Measurements from ENCODE around the gene NCOA6.
"Not testable (repeated sequence)": the region's sequence is repeated elsewhere in the genome, so short reads cannot be mapped to it uniquely, and the experiment has no call there.

NCOA6 gene

GRCh38 chr20:34820805-34821578 lies 4.5 kb downstream of the NCOA6 start:
- DNase-seq, result no peak
- WGBS (ENCODE audit: insufficient coverage), result 83% methylated on average over 4 of the region's 8 CpGs
- H3K36me3 ChIP-seq (ENCODE audit: control insufficient read depth in 4 of 4, insufficient read depth in 4 of 4, low read length in 3 of 4), result peaks cover 0 to 2% (median 0%) of the 10 kb centered on the region in 4 experiments
- H3K4me1 ChIP-seq (ENCODE audit: control extremely low read depth in 1 of 4, control insufficient read depth in 4 of 4, insufficient read depth in 4 of 4, low read length in 3 of 4), result peaks cover 9 to 20% (median 13%) of the 10 kb centered on the region in 4 experiments
- no peak overlapping the region for H3K4me3 ChIP-seq (ENCODE audit: control insufficient read depth in 1 of 7, extremely low read depth in 1 of 7, insufficient read depth in 4 of 7, low read depth in 2 of 7, low read length in 6 of 7)
- no peaks in the 10 kb centered on the region for H3K9me3 ChIP-seq (ENCODE audit: control extremely low read depth in 1 of 5, control insufficient read depth in 4 of 5, insufficient read depth in 2 of 5, low read depth in 1 of 5, low read length in 4 of 5)
- ChIA-PET CTCF (interaction anchor here (0.7 to 0.9 kb wide), 2 partner anchors 12 to 206 kb away, joined by 3 to 4 read pairs; no protein-coding TSS in a partner anchor), POLR2A (interaction anchor here (0.6 kb wide), 1 partner anchor 657 kb away, joined by 4 read pairs; no protein-coding TSS in a partner anchor)
- no peak overlapping the region for H3K27ac ChIP-seq (ENCODE audit: insufficient read depth in 1 of 2, low read depth in 1 of 2, low read length in 2 of 2, poor library complexity in 1 of 2, severe bottlenecking in 2 of 2)
- no peaks in the 10 kb centered on the region for H3K27me3 ChIP-seq (replicated peaks in 2 of 5; ENCODE audit: control insufficient read depth in 4 of 5, insufficient read depth in 5 of 5, low read length in 4 of 5)

- DNase-seq, result no peak
- H3K27ac ChIP-seq (ENCODE audit: insufficient read depth in 1 of 2, low read depth in 1 of 2, low read length in 2 of 2, poor library complexity in 1 of 2, severe bottlenecking in 2 of 2), result no peak overlapping the region
- WGBS (ENCODE audit: insufficient coverage), result 64% methylated on average over 2 of the region's 2 CpGs
Observed at GRCh38 chr20:34817801-34818200, 7.7 kb downstream of the NCOA6 start.

GRCh38 chr20:34817072-34817471 lies 8.4 kb downstream of the NCOA6 start:
- CTCF ChIA-PET, result interaction anchor here (1.2 kb wide), 1 partner anchor 29 kb away, joined by 3 read pairs; no protein-coding TSS in a partner anchor
- Histone ChIP-seq H3K36me3 (ENCODE audit: control insufficient read depth in 4 of 4, insufficient read depth in 4 of 4, low read length in 3 of 4) (peaks cover 0 to 2% (median 0%) of the 10 kb centered on the region in 4 experiments), H3K4me3 (ENCODE audit: control insufficient read depth in 1 of 7, extremely low read depth in 1 of 7, insufficient read depth in 4 of 7, low read depth in 2 of 7, low read length in 6 of 7) (no peak overlapping the region), H3K27ac (ENCODE audit: insufficient read depth in 1 of 2, low read depth in 1 of 2, low read length in 2 of 2, poor library complexity in 1 of 2, severe bottlenecking in 2 of 2) (no peak overlapping the region), H3K27me3 (replicated peaks in 2 of 5; ENCODE audit: control insufficient read depth in 4 of 5, insufficient read depth in 5 of 5, low read length in 4 of 5) (no peaks in the 10 kb centered on the region), H3K9me3 (ENCODE audit: control extremely low read depth in 1 of 5, control insufficient read depth in 4 of 5, insufficient read depth in 2 of 5, low read depth in 1 of 5, low read length in 4 of 5) (no peaks in the 10 kb centered on the region), H3K4me1 (ENCODE audit: control extremely low read depth in 1 of 4, control insufficient read depth in 4 of 4, insufficient read depth in 4 of 4, low read length in 3 of 4) (no peaks in the 10 kb centered on the region)
- POLR2A ChIA-PET, result interaction anchor here (0.5 kb wide), 1 partner anchor 465 kb away, joined by 3 read pairs; no protein-coding TSS in a partner anchor
- no peak for DNase-seq
- WGBS (ENCODE audit: insufficient coverage), result no CpG with 5 or more reads among the region's 2 CpGs

More at GRCh38 chr20:34817801-34818200, 7.7 kb downstream of the NCOA6 start:
- POLR2A ChIA-PET, result no interaction called here
- CTCF ChIA-PET, result interaction anchor here (0.7 to 1.2 kb wide), 2 partner anchors 28 to 279 kb away, joined by 3 read pairs; no protein-coding TSS in a partner anchor
- no peaks in the 10 kb centered on the region for H3K4me1 ChIP-seq (ENCODE audit: control extremely low read depth in 1 of 4, control insufficient read depth in 4 of 4, insufficient read depth in 4 of 4, low read length in 3 of 4)
- no peak overlapping the region for H3K4me3 ChIP-seq (ENCODE audit: control insufficient read depth in 1 of 7, extremely low read depth in 1 of 7, insufficient read depth in 4 of 7, low read depth in 2 of 7, low read length in 6 of 7)
- no peaks in the 10 kb centered on the region for H3K9me3 ChIP-seq (ENCODE audit: control extremely low read depth in 1 of 5, control insufficient read depth in 4 of 5, insufficient read depth in 2 of 5, low read depth in 1 of 5, low read length in 4 of 5)
- H3K27me3 ChIP-seq (replicated peaks in 2 of 5; ENCODE audit: control insufficient read depth in 4 of 5, insufficient read depth in 5 of 5, low read length in 4 of 5), result no peaks in the 10 kb centered on the region
- H3K36me3 ChIP-seq (ENCODE audit: control insufficient read depth in 4 of 4, insufficient read depth in 4 of 4, low read length in 3 of 4), result peaks cover 0 to 2% (median 0%) of the 10 kb centered on the region in 4 experiments

GRCh38 chr20:34815636-34816035 lies 9.8 kb downstream of the NCOA6 start:
- H3K4me1 ChIP-seq (ENCODE audit: control extremely low read depth in 1 of 4, control insufficient read depth in 4 of 4, insufficient read depth in 4 of 4, low read length in 3 of 4), result no peaks in the 10 kb centered on the region
- ChIA-PET CTCF (no interaction called here), POLR2A (no interaction called here)
- H3K27ac ChIP-seq (ENCODE audit: insufficient read depth in 1 of 2, low read depth in 1 of 2, low read length in 2 of 2, poor library complexity in 1 of 2, severe bottlenecking in 2 of 2), result no peak overlapping the region
- no peak overlapping the region for H3K4me3 ChIP-seq (ENCODE audit: control insufficient read depth in 1 of 7, extremely low read depth in 1 of 7, insufficient read depth in 4 of 7, low read depth in 2 of 7, low read length in 6 of 7)
- no peak for DNase-seq
- H3K27me3 ChIP-seq (replicated peaks in 2 of 5; ENCODE audit: control insufficient read depth in 4 of 5, insufficient read depth in 5 of 5, low read length in 4 of 5), result no peaks in the 10 kb centered on the region
- peaks cover 0 to 2% (median 0%) of the 10 kb centered on the region in 4 experiments for H3K36me3 ChIP-seq (ENCODE audit: control insufficient read depth in 4 of 4, insufficient read depth in 4 of 4, low read length in 3 of 4)
- 100% methylated on average over 1 of the region's 1 CpG for WGBS (ENCODE audit: insufficient coverage)
- no peaks in the 10 kb centered on the region for H3K9me3 ChIP-seq (ENCODE audit: control extremely low read depth in 1 of 5, control insufficient read depth in 4 of 5, insufficient read depth in 2 of 5, low read depth in 1 of 5, low read length in 4 of 5)

- CTCF ChIA-PET, result no interaction called here
- Histone ChIP-seq H3K27me3 (replicated peaks in 2 of 5; ENCODE audit: control insufficient read depth in 4 of 5, insufficient read depth in 5 of 5, low read length in 4 of 5) (no peaks in the 10 kb centered on the region), H3K4me3 (ENCODE audit: control insufficient read depth in 1 of 7, extremely low read depth in 1 of 7, insufficient read depth in 4 of 7, low read depth in 2 of 7, low read length in 6 of 7) (no peak overlapping the region), H3K27ac (ENCODE audit: insufficient read depth in 1 of 2, low read depth in 1 of 2, low read length in 2 of 2, poor library complexity in 1 of 2, severe bottlenecking in 2 of 2) (no peak overlapping the region), H3K36me3 (ENCODE audit: control insufficient read depth in 4 of 4, insufficient read depth in 4 of 4, low read length in 3 of 4) (peaks cover 0 to 4% (median 1%) of the 10 kb centered on the region in 4 experiments), H3K9me3 (ENCODE audit: control extremely low read depth in 1 of 5, control insufficient read depth in 4 of 5, insufficient read depth in 2 of 5, low read depth in 1 of 5, low read length in 4 of 5) (no peaks in the 10 kb centered on the region), H3K4me1 (ENCODE audit: control extremely low read depth in 1 of 4, control insufficient read depth in 4 of 4, insufficient read depth in 4 of 4, low read length in 3 of 4) (peaks cover 0 to 6% (median 0%) of the 10 kb centered on the region in 4 experiments)
- POLR2A ChIA-PET, result no interaction called here
- DNase-seq, result no peak
- 97% methylated on average over 5 of the region's 5 CpGs for WGBS (ENCODE audit: insufficient coverage)
Observed at GRCh38 chr20:34808583-34808982, 16.9 kb downstream of the NCOA6 start.

GRCh38 chr20:34807944-34808465 lies 17.4 kb downstream of the NCOA6 start:
- H3K9me3 ChIP-seq (ENCODE audit: control extremely low read depth in 1 of 5, control insufficient read depth in 4 of 5, insufficient read depth in 2 of 5, low read depth in 1 of 5, low read length in 4 of 5); H3K27ac ChIP-seq (ENCODE audit: insufficient read depth in 1 of 2, low read depth in 1 of 2, low read length in 2 of 2, poor library complexity in 1 of 2, severe bottlenecking in 2 of 2); H3K36me3 ChIP-seq (ENCODE audit: control insufficient read depth in 4 of 4, insufficient read depth in 4 of 4, low read length in 3 of 4); POLR2A ChIA-PET; CTCF ChIA-PET; H3K27me3 ChIP-seq (replicated peaks in 2 of 5; ENCODE audit: control insufficient read depth in 4 of 5, insufficient read depth in 5 of 5, low read length in 4 of 5); H3K4me3 ChIP-seq (ENCODE audit: control insufficient read depth in 1 of 7, extremely low read depth in 1 of 7, insufficient read depth in 4 of 7, low read depth in 2 of 7, low read length in 6 of 7); DNase-seq; H3K4me1 ChIP-seq (ENCODE audit: control extremely low read depth in 1 of 4, control insufficient read depth in 4 of 4, insufficient read depth in 4 of 4, low read length in 3 of 4): not testable (repeated sequence)
- 96% methylated on average over 7 of the region's 8 CpGs for WGBS (ENCODE audit: insufficient coverage)

- CTCF ChIA-PET, result no interaction called here
- peaks cover 0 to 4% (median 1%) of the 10 kb centered on the region in 4 experiments for H3K36me3 ChIP-seq (ENCODE audit: control insufficient read depth in 4 of 4, insufficient read depth in 4 of 4, low read length in 3 of 4)
- H3K27ac ChIP-seq (ENCODE audit: insufficient read depth in 1 of 2, low read depth in 1 of 2, low read length in 2 of 2, poor library complexity in 1 of 2, severe bottlenecking in 2 of 2), result no peak overlapping the region
- POLR2A ChIA-PET, result interaction anchor here (0.5 kb wide), 1 partner anchor 259 kb away, joined by 3 read pairs; no protein-coding TSS in a partner anchor
- peak in 2 of 3 donors; percentile 4 to 14 for DNase-seq
- H3K4me1 ChIP-seq (ENCODE audit: control extremely low read depth in 1 of 4, control insufficient read depth in 4 of 4, insufficient read depth in 4 of 4, low read length in 3 of 4), result peaks cover 0 to 6% (median 0%) of the 10 kb centered on the region in 4 experiments
- H3K4me3 ChIP-seq (ENCODE audit: control insufficient read depth in 1 of 7, extremely low read depth in 1 of 7, insufficient read depth in 4 of 7, low read depth in 2 of 7, low read length in 6 of 7), result no peak overlapping the region
- H3K9me3 ChIP-seq (ENCODE audit: control extremely low read depth in 1 of 5, control insufficient read depth in 4 of 5, insufficient read depth in 2 of 5, low read depth in 1 of 5, low read length in 4 of 5), result no peaks in the 10 kb centered on the region
- no peaks in the 10 kb centered on the region for H3K27me3 ChIP-seq (replicated peaks in 2 of 5; ENCODE audit: control insufficient read depth in 4 of 5, insufficient read depth in 5 of 5, low read length in 4 of 5)
Observed at GRCh38 chr20:34806255-34806654, 19.2 kb downstream of the NCOA6 start.
